Measurements from ENCODE around the gene PLXNC1.

- TF ChIP-seq CTCF (conservative IDR thresholded peaks at IDR 0.05; ENCODE audit: low read depth, low read length) (no peak), EZH2 (IDR thresholded peaks at IDR 0.05; ENCODE audit: borderline replicate concordance, low read depth, low read length, poor library complexity, severe bottlenecking) (no peak)
Observed at GRCh38 chr12:94264736-94265485, 116.5 kb downstream of the PLXNC1 start.
